Osteoblast (primary cell): ENCODE measurements around the gene ZNF23. TPM values are rescaled to one million over a fixed set of nuclear protein-coding genes. Genes with fewer than 3 reads are reported as not detected.

Experiments
- DNase-seq: peaks from one replicate; pipeline ENCODE4 v3.0.0; 2011; ENCODE audit warnings: low spot score, mixed read lengths; ENCODE audit not compliant: insufficient read length; ENCODE audit errors: missing footprints
- H2AFZ ChIP-seq: 2 replicates; pipeline ENCODE4 v1.6.0; 2011; ENCODE audit warnings: mild to moderate bottlenecking, low read length
- H3K27ac ChIP-seq: 2 replicates; pipeline ENCODE4 v1.5.1; 2011; ENCODE audit warnings: mild to moderate bottlenecking, low read depth, low read length, moderate library complexity
- H3K27me3 ChIP-seq: 2 replicates; pipeline ENCODE4 v1.6.0; 2012; ENCODE audit warnings: mild to moderate bottlenecking, control low read depth, inconsistent platforms, low read length, moderate library complexity; ENCODE audit not compliant: insufficient read depth
- H3K36me3 ChIP-seq: 2 replicates; pipeline ENCODE4 v1.5.1; 2011; ENCODE audit warnings: mild to moderate bottlenecking, low read length, control low read depth, moderate library complexity; ENCODE audit not compliant: insufficient read depth
- H3K4me1 ChIP-seq: 2 replicates; pipeline ENCODE4 v1.5.1; 2011; ENCODE audit warnings: mild to moderate bottlenecking, low read length, control low read depth, moderate library complexity; ENCODE audit not compliant: insufficient read depth
- H3K4me2 ChIP-seq: 2 replicates; pipeline ENCODE4 v1.6.0; 2011; ENCODE audit warnings: mild to moderate bottlenecking, low read length; ENCODE audit not compliant: insufficient read depth
- H3K4me3 ChIP-seq: fragments of 200-600 bp; sonication (generic); 3 replicates; pipeline ENCODE4 v1.5.1; 2012; ENCODE audit warnings: mild to moderate bottlenecking, low read length, inconsistent platforms; ENCODE audit not compliant: insufficient read depth
- H3K79me2 ChIP-seq: 2 replicates; pipeline ENCODE4 v1.6.0; 2012; ENCODE audit warnings: mild to moderate bottlenecking, low read length, control low read depth, inconsistent platforms; ENCODE audit not compliant: insufficient read depth
- H3K9me3 ChIP-seq: 2 replicates; pipeline ENCODE4 v1.5.1; 2011; ENCODE audit warnings: low read depth, low read length, control low read depth
- H4K20me1 ChIP-seq: 2 replicates; pipeline ENCODE4 v1.6.0; 2012; ENCODE audit warnings: mild to moderate bottlenecking, low read length, control low read depth; ENCODE audit not compliant: insufficient read depth
- total RNA-seq: library from RNA; depleted of rRNA; stranded (reverse); fragments of >200 nt; gene quantifications from 2 replicates; pipeline ENCODE4 v1.2.3, GENCODE V29; 2012
- TF ChIP-seq, protein P1 (sequence below): IDR thresholded peaks from 2 replicates; pipeline ENCODE4 v1.5.1; 2011; ENCODE audit warnings: mild to moderate bottlenecking, low read depth, low read length, moderate library complexity; ENCODE audit errors: extremely low read depth

Gene ZNF23
- total RNA-seq, 1 donor, result 9.8 TPM

DNA sequence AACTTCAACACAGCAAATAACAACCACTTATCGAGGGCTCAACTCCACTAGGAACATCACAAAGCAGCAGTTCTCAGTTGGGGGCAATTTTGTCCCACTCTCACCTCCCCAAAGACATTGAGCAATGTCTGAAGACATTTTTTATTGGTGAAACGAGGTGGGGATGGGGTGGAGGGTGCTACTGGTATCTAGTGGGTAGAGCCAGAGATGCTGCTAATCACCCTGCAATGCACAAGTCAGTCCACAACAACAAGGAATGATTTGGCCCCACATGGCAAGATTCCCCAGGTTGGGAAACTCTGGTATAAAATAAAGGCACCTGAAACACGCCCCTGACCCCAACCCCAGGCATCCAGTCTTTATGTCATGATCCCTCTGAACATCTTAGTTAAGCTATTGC, 53.5 kb downstream of the ZNF23 start:
- H3K9me3 ChIP-seq, result peaks cover 3% of the 10 kb centered on the region
- no peaks in the 10 kb centered on the region for H3K36me3 ChIP-seq

GRCh38 chr16:71407731-71408130, 54.3 kb downstream of the ZNF23 start:
- TF ChIP-seq, protein P1, sequence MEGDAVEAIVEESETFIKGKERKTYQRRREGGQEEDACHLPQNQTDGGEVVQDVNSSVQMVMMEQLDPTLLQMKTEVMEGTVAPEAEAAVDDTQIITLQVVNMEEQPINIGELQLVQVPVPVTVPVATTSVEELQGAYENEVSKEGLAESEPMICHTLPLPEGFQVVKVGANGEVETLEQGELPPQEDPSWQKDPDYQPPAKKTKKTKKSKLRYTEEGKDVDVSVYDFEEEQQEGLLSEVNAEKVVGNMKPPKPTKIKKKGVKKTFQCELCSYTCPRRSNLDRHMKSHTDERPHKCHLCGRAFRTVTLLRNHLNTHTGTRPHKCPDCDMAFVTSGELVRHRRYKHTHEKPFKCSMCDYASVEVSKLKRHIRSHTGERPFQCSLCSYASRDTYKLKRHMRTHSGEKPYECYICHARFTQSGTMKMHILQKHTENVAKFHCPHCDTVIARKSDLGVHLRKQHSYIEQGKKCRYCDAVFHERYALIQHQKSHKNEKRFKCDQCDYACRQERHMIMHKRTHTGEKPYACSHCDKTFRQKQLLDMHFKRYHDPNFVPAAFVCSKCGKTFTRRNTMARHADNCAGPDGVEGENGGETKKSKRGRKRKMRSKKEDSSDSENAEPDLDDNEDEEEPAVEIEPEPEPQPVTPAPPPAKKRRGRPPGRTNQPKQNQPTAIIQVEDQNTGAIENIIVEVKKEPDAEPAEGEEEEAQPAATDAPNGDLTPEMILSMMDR, result no peak
- no peak overlapping the region for H2AFZ ChIP-seq
- H3K4me1 ChIP-seq, result no peaks in the 10 kb centered on the region
- H3K27me3 ChIP-seq, result peaks cover 13% of the 10 kb centered on the region
- H3K9me3 ChIP-seq, result peaks cover 3% of the 10 kb centered on the region
- H3K4me3 ChIP-seq, result no peak overlapping the region
- H4K20me1 ChIP-seq, result no peaks in the 10 kb centered on the region
- no peaks in the 10 kb centered on the region for H3K79me2 ChIP-seq
- H3K4me2 ChIP-seq, result no peak overlapping the region
- no peaks in the 10 kb centered on the region for H3K36me3 ChIP-seq
- no peak for DNase-seq
- H3K27ac ChIP-seq, result no peak overlapping the region

More for the DNA sequence above, 53.5 kb downstream of the ZNF23 start:
- Histone ChIP-seq H3K4me1 (no peaks in the 10 kb centered on the region), H3K4me2 (no peak overlapping the region), H4K20me1 (no peaks in the 10 kb centered on the region), H3K4me3 (no peak overlapping the region), H2AFZ (no peak overlapping the region), H3K27me3 (peaks cover 13% of the 10 kb centered on the region), H3K27ac (no peak overlapping the region), H3K79me2 (no peaks in the 10 kb centered on the region)
- TF ChIP-seq, protein P1, result no peak
- DNase-seq, result no peak

GRCh38 chr16:71406724-71407123, 55.3 kb downstream of the ZNF23 start:
- Histone ChIP-seq H4K20me1 (no peaks in the 10 kb centered on the region), H3K4me2 (no peak overlapping the region), H3K27ac (no peak overlapping the region), H3K36me3 (no peaks in the 10 kb centered on the region), H2AFZ (no peak overlapping the region), H3K4me1 (no peaks in the 10 kb centered on the region), H3K4me3 (no peak overlapping the region), H3K27me3 (peaks cover 11% of the 10 kb centered on the region), H3K9me3 (peaks cover 3% of the 10 kb centered on the region), H3K79me2 (no peaks in the 10 kb centered on the region)
- TF ChIP-seq, protein P1, result no peak
- DNase-seq, result no peak

GRCh38 chr16:71406316-71406715, 55.7 kb downstream of the ZNF23 start:
- Histone ChIP-seq H2AFZ (no peak overlapping the region), H3K4me2 (no peak overlapping the region), H3K9me3 (peaks cover 3% of the 10 kb centered on the region), H3K27me3 (peaks cover 11% of the 10 kb centered on the region), H3K36me3 (no peaks in the 10 kb centered on the region), H4K20me1 (no peaks in the 10 kb centered on the region), H3K27ac (no peak overlapping the region), H3K4me3 (no peak overlapping the region), H3K4me1 (no peaks in the 10 kb centered on the region), H3K79me2 (no peaks in the 10 kb centered on the region)
- no peak for DNase-seq
- TF ChIP-seq, protein P1, result no peak
